Neural crest cell (in vitro differentiated cells): ENCODE data around the gene DNAAF5. TPM values are rescaled to one million over a fixed set of nuclear protein-coding genes. Genes with fewer than 3 reads are reported as not detected.
"Not testable (repeated sequence)": the region's sequence is repeated elsewhere in the genome, so short reads cannot be mapped to it uniquely, and the experiment has no call there.

Experiments used
- DNase-seq: peaks from one replicate; pipeline ENCODE4 v3.0.0; 2021; ENCODE audit warnings: low read depth, mixed read lengths, low spot score
- H3K27ac Mint-ChIP-seq: one replicate; pipeline ENCODE4 v1.8.0; 2021; ENCODE audit warnings: mild to moderate bottlenecking, mixed read lengths; ENCODE audit not compliant: unreplicated experiment
- H3K27me3 Mint-ChIP-seq: 2 replicates; pipeline ENCODE4 v1.8.0; 2021; ENCODE audit warnings: low read depth, mild to moderate bottlenecking, mixed read lengths
- H3K36me3 Mint-ChIP-seq: 2 replicates; pipeline ENCODE4 v1.8.0; 2021; ENCODE audit warnings: low read depth, mild to moderate bottlenecking, mixed read lengths
- H3K4me1 Mint-ChIP-seq: 2 replicates; pipeline ENCODE4 v1.8.0; 2021; ENCODE audit warnings: mixed read lengths
- H3K4me3 Mint-ChIP-seq: one replicate; pipeline ENCODE4 v1.8.0; 2021; ENCODE audit warnings: mild to moderate bottlenecking, mixed read lengths
- H3K9me3 Mint-ChIP-seq: 2 replicates; pipeline ENCODE4 v1.8.0; 2021; ENCODE audit warnings: mixed read lengths
- CTCF ChIP-seq: fragments of 200-600 bp; sonication (generic); conservative IDR thresholded peaks from 2 replicates; pipeline ENCODE4 v1.5.0; 2021; ENCODE audit warnings: antibody characterized with exemption, mild to moderate bottlenecking
- total RNA-seq: library from RNA; stranded (reverse); gene quantifications from 2 replicates; pipeline ENCODE4 v1.2.1, GENCODE V29; 2021

The DNAAF5 gene
- total RNA-seq, 1 donor from 2014 or later = 54.2 TPM

- Mint-ChIP-seq H3K36me3 (peaks cover 10% of the 10 kb centered on the region), H3K4me1 (no peaks in the 10 kb centered on the region), H3K4me3 (no peak overlapping the region), H3K9me3 (no peaks in the 10 kb centered on the region), H3K27me3 (no peaks in the 10 kb centered on the region), H3K27ac (no peak overlapping the region)
- no peak for TF ChIP-seq CTCF
- no peak for DNase-seq
Observed at GRCh38 chr7:794671-795329, 68.3 kb downstream of the DNAAF5 start.

GRCh38 chr7:796434-797169 is 70.1 kb downstream of the DNAAF5 start:
- not testable (repeated sequence) for H3K27me3 Mint-ChIP-seq, H3K4me3 Mint-ChIP-seq, DNase-seq, H3K27ac Mint-ChIP-seq, H3K4me1 Mint-ChIP-seq, H3K9me3 Mint-ChIP-seq
- peaks cover 10% of the 10 kb centered on the region for H3K36me3 Mint-ChIP-seq

GRCh38 chr7:798921-799470 is 72.5 kb downstream of the DNAAF5 start:
- Mint-ChIP-seq H3K9me3 (no peaks in the 10 kb centered on the region), H3K4me3 (no peak overlapping the region)

GRCh38 chr7:800692-801091 is 74.2 kb downstream of the DNAAF5 start:
- Mint-ChIP-seq H3K27me3 (no peaks in the 10 kb centered on the region), H3K9me3 (no peaks in the 10 kb centered on the region), H3K27ac (no peak overlapping the region), H3K36me3 (peaks cover 12% of the 10 kb centered on the region), H3K4me1 (no peaks in the 10 kb centered on the region), H3K4me3 (no peak overlapping the region)
- TF ChIP-seq CTCF = no peak
- DNase-seq = no peak

More at GRCh38 chr7:798921-799470, 72.5 kb downstream of the DNAAF5 start:
- no peaks in the 10 kb centered on the region for H3K27me3 Mint-ChIP-seq
- DNase-seq = no peak
- TF ChIP-seq CTCF = no peak
- peaks cover 9% of the 10 kb centered on the region for H3K36me3 Mint-ChIP-seq
- no peaks in the 10 kb centered on the region for H3K4me1 Mint-ChIP-seq
- H3K27ac Mint-ChIP-seq = no peak overlapping the region

GRCh38 chr7:801351-801750 is 74.9 kb downstream of the DNAAF5 start:
- H3K9me3 Mint-ChIP-seq, H3K27ac Mint-ChIP-seq, H3K27me3 Mint-ChIP-seq, H3K4me3 Mint-ChIP-seq, DNase-seq, H3K4me1 Mint-ChIP-seq: not testable (repeated sequence)
- H3K36me3 Mint-ChIP-seq = peaks cover 12% of the 10 kb centered on the region

GRCh38 chr7:801940-802381 is 75.5 kb downstream of the DNAAF5 start:
- H3K9me3 Mint-ChIP-seq = no peaks in the 10 kb centered on the region
- no peak for DNase-seq
- H3K36me3 Mint-ChIP-seq = peaks cover 12% of the 10 kb centered on the region
- no peak for TF ChIP-seq CTCF
- H3K4me1 Mint-ChIP-seq = no peaks in the 10 kb centered on the region
- no peak overlapping the region for H3K27ac Mint-ChIP-seq
- H3K4me3 Mint-ChIP-seq = no peak overlapping the region
- no peaks in the 10 kb centered on the region for H3K27me3 Mint-ChIP-seq
